Left ventricle myocardium superior (tissue), 1 donor: Measurements from ENCODE around the gene FAM9A. TPM values are rescaled to one million over a fixed set of nuclear protein-coding genes. Genes with fewer than 3 reads are reported as not detected.

Experiments used
- ATAC-seq: fragments of 200-7000 bp; cut with Tn5 transposase; one replicate; pipeline ENCODE4 v1.9.1; 2020; ENCODE audit warnings: mild to moderate bottlenecking, moderate library complexity
- DNase-seq: peaks from one replicate; pipeline ENCODE4 v3.0.0-alpha.2; 2020
- intact Hi-C: fragments of 100-400 bp; cut with micrococcal nuclease; formaldehyde crosslinking; loops from one replicate; pipeline ENCODE4 v1.11.0; 2022
- total RNA-seq: library from RNA; stranded (reverse); fragmentation: NEBNext Ultra II Directional; extraction: Animal tissue kit (Norgen Biotek cat#: 25700); gene quantifications from one replicate; pipeline ENCODE4 v1.2.1, GENCODE V29; 2021
- donor health status: DM: no; HTN: yes; CAD: no; lungs with severe emphysema.

Gene FAM9A
- total RNA-seq, 1 donor from 2014 or later = not detected

DNA sequence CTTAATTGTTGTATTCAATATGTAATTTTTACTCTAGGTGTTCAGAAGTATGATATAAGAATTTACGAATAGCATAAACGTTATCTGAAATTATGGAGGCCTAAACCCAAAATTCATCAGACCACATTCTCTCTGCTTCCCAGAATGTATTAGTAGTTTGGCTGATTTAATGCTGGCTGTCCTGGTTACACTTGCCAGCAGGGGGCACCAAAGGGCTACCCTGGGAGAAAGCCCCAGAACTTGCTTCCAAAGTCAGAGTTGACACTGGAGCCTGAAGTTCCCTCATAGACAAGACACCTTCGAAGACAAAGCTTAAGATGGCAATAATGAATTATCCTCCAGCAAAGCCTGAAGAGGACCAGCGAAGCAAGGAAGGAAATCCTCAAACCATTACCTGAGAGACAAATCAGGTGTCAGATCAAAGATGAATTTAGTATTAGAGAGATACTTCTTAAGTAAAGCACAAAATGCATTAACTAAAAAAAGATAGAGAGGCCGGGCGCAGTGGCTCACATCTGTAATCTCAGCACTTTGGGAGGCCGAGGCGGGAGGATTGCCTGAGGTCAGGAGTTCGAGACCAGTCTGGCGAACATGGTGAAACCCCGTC is 58.0 kb downstream of the FAM9A start:
- ATAC-seq = no peak
- DNase-seq = peak; percentile 64
- intact Hi-C loops = no loop called here

DNA sequence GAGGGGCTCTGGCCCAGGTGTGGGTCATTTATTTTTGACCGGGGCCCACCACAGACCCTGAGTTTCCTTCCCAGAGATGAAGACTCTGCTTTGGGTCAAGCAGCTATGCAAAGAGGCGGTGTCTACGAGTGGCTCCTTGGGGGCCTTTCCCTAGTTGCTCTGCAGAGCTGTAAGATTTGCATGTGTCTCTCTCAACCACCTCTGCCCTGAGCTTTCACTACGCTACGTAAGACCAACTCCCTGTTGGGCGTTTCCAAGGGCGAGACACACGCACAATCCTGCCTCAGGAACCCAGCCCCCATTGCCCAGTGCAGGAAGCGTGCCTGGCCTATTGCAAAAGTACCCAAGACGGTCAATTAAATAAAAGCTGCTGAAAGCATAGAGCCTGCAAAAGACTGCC is 59.2 kb downstream of the FAM9A start:
- DNase-seq (no peak), ATAC-seq (no peak)
- intact Hi-C loops = no loop called here

Other genes starting within 250 kb of the FAM9A start
- gene ANOS1, start 69.2 kb downstream of the FAM9A start, total RNA-seq = 5.8 TPM
- gene FAM9B, start 232.7 kb upstream of the FAM9A start, total RNA-seq = not detected